Activated CD4-positive, alpha-beta T cell treated with anti-CD3 and anti-CD28 coated beads, Interleukin-2, amount 10 ng/mL, durations not matched to agents 24 days and 14 days (primary cell): ENCODE results near the gene LSM14A. TPM values are rescaled to one million over a fixed set of nuclear protein-coding genes. Genes with fewer than 3 reads are reported as not detected.
"Not testable (repeated sequence)": the region's sequence is repeated elsewhere in the genome, so short reads cannot be mapped to it uniquely, and the experiment has no call there.

ENCODE experiments used
- DNase-seq: peaks from one replicate; pipeline ENCODE4 v3.0.0; 2022
- H3K27ac Mint-ChIP-seq: one replicate; pipeline ENCODE4 v1.8.0; 2022; ENCODE audit warnings: mild to moderate bottlenecking, mixed read lengths
- H3K27me3 Mint-ChIP-seq: one replicate; pipeline ENCODE4 v1.8.0; 2022; ENCODE audit warnings: mixed read lengths
- H3K36me3 Mint-ChIP-seq: one replicate; pipeline ENCODE4 v1.8.0; 2022; ENCODE audit warnings: low read depth, mild to moderate bottlenecking, mixed read lengths
- H3K4me1 Mint-ChIP-seq: one replicate; pipeline ENCODE4 v1.8.0; 2021; ENCODE audit warnings: mixed read lengths
- H3K4me3 Mint-ChIP-seq: one replicate; pipeline ENCODE4 v1.8.0; 2022; ENCODE audit warnings: mild to moderate bottlenecking, moderate library complexity, mixed read lengths
- H3K9me3 Mint-ChIP-seq: one replicate; pipeline ENCODE4 v1.8.0; 2021; ENCODE audit warnings: mixed read lengths
- intact Hi-C: fragments of 100-400 bp; cut with micrococcal nuclease; formaldehyde crosslinking; loops from one replicate; pipeline ENCODE4 v1.15.1; 2023
- total RNA-seq: library from RNA; stranded (reverse); gene quantifications from 2 replicates; pipeline ENCODE4 v1.2.3, GENCODE V29; 2022

Gene LSM14A
- 105 and 117 TPM in 2 replicates for total RNA-seq

- peak within 1 kb of the TSS; percentile 99 for H3K27ac Mint-ChIP-seq
- peak within 1 kb of the TSS; percentile 85 for H3K4me3 Mint-ChIP-seq
- peaks cover 37% of the 10 kb centered on the region for H3K4me1 Mint-ChIP-seq
- DNase-seq, result peak; percentile 98
- H3K9me3 Mint-ChIP-seq, result no peaks in the 10 kb centered on the region
- intact Hi-C loops, result loop anchor here (1.0 to 5.0 kb wide), 5 partner anchors 38 to 505 kb away; partner anchors contain the start of genes KCTD15, SCGB2B2, UBA2 and ZNF302
- peaks cover 2% of the 10 kb centered on the region for H3K27me3 Mint-ChIP-seq
- H3K36me3 Mint-ChIP-seq, result peaks cover 24% of the 10 kb centered on the region
Measured at GRCh38 chr19:34171877-34172660, at the start of gene LSM14A. LSM14A (plus strand) TSS chr19:34172504; CDS start chr19:34172643, 139 bp downstream.

GRCh38 chr19:34124828-34125227, 47.5 kb upstream of the LSM14A start:
- Mint-ChIP-seq H3K9me3 (no peaks in the 10 kb centered on the region), H3K27me3 (peaks cover 14% of the 10 kb centered on the region), H3K27ac (no peak overlapping the region), H3K4me3 (no peak overlapping the region), H3K36me3 (no peaks in the 10 kb centered on the region), H3K4me1 (peaks cover 5% of the 10 kb centered on the region)
- DNase-seq, result no peak
- intact Hi-C loops, result no loop called here

- H3K9me3 Mint-ChIP-seq, result no peaks in the 10 kb centered on the region
- intact Hi-C loops, result no loop called here
- H3K27ac Mint-ChIP-seq, result no peak overlapping the region
- no peak overlapping the region for H3K4me3 Mint-ChIP-seq
- H3K4me1 Mint-ChIP-seq, result no peaks in the 10 kb centered on the region
- peaks cover 9% of the 10 kb centered on the region for H3K27me3 Mint-ChIP-seq
- no peak for DNase-seq
- H3K36me3 Mint-ChIP-seq, result no peaks in the 10 kb centered on the region
Measured at GRCh38 chr19:34126966-34127365, 45.3 kb upstream of the LSM14A start.

GRCh38 chr19:34127684-34128189, 44.6 kb upstream of the LSM14A start:
- H3K36me3 Mint-ChIP-seq, result no peaks in the 10 kb centered on the region
- intact Hi-C loops, result no loop called here
- peaks cover 7% of the 10 kb centered on the region for H3K27me3 Mint-ChIP-seq
- no peaks in the 10 kb centered on the region for H3K4me1 Mint-ChIP-seq
- DNase-seq, result no peak
- no peak overlapping the region for H3K4me3 Mint-ChIP-seq
- no peak overlapping the region for H3K27ac Mint-ChIP-seq
- H3K9me3 Mint-ChIP-seq, result no peaks in the 10 kb centered on the region

- no peaks in the 10 kb centered on the region for H3K36me3 Mint-ChIP-seq
- intact Hi-C loops, result no loop called here
- no peak for DNase-seq
- H3K27me3 Mint-ChIP-seq, result peaks cover 5% of the 10 kb centered on the region
- H3K27ac Mint-ChIP-seq, result no peak overlapping the region
- no peak overlapping the region for H3K4me3 Mint-ChIP-seq
- no peaks in the 10 kb centered on the region for H3K4me1 Mint-ChIP-seq
- H3K9me3 Mint-ChIP-seq, result no peaks in the 10 kb centered on the region
Measured at GRCh38 chr19:34128558-34129250, 43.6 kb upstream of the LSM14A start.

- Mint-ChIP-seq H3K36me3 (no peaks in the 10 kb centered on the region), H3K4me1 (peaks cover 14% of the 10 kb centered on the region), H3K27ac (no peak overlapping the region), H3K27me3 (no peaks in the 10 kb centered on the region), H3K9me3 (no peaks in the 10 kb centered on the region), H3K4me3 (no peak overlapping the region)
- DNase-seq, result no peak
- intact Hi-C loops, result loop anchor here (5.0 kb wide), 1 partner anchor 759 kb away; the partner anchor contains the start of gene CEBPG
Measured at GRCh38 chr19:34131100-34131499, 41.2 kb upstream of the LSM14A start.

GRCh38 chr19:34132145-34132544, 40.2 kb upstream of the LSM14A start:
- H3K36me3 Mint-ChIP-seq, H3K4me3 Mint-ChIP-seq, DNase-seq, H3K27ac Mint-ChIP-seq, H3K9me3 Mint-ChIP-seq, H3K27me3 Mint-ChIP-seq: not testable (repeated sequence)
- peaks cover 14% of the 10 kb centered on the region for H3K4me1 Mint-ChIP-seq
- intact Hi-C loops, result loop anchor here (5.0 kb wide), 1 partner anchor 760 kb away; the partner anchor contains the start of gene CEBPG

- not testable (repeated sequence) for H3K27ac Mint-ChIP-seq, DNase-seq, H3K27me3 Mint-ChIP-seq, H3K9me3 Mint-ChIP-seq, H3K4me3 Mint-ChIP-seq, H3K36me3 Mint-ChIP-seq
- H3K4me1 Mint-ChIP-seq, result peaks cover 14% of the 10 kb centered on the region
- intact Hi-C loops, result loop anchor here (5.0 kb wide), 1 partner anchor 760 kb away; the partner anchor contains the start of gene CEBPG
Measured at GRCh38 chr19:34132706-34133105, 39.6 kb upstream of the LSM14A start.

- intact Hi-C loops, result loop anchor here (1.0 to 5.0 kb wide), 2 partner anchors 37 to 762 kb away; partner anchors contain the start of gene CEBPG
- peaks cover 14% of the 10 kb centered on the region for H3K4me1 Mint-ChIP-seq
- H3K27ac Mint-ChIP-seq, result peak overlapping the region; percentile 92
- no peaks in the 10 kb centered on the region for H3K9me3 Mint-ChIP-seq
- H3K4me3 Mint-ChIP-seq, result peak overlapping the region; percentile 94
- DNase-seq, result peak; percentile 97
- H3K27me3 Mint-ChIP-seq, result peaks cover 4% of the 10 kb centered on the region
- no peaks in the 10 kb centered on the region for H3K36me3 Mint-ChIP-seq
Measured at GRCh38 chr19:34134190-34135053, 37.9 kb upstream of the LSM14A start.

GRCh38 chr19:34135054-34135800, 37.1 kb upstream of the LSM14A start:
- H3K27ac Mint-ChIP-seq, result peak overlapping the region; percentile 92
- intact Hi-C loops, result no loop called here
- H3K4me3 Mint-ChIP-seq, result peak overlapping the region; percentile 94
- no peaks in the 10 kb centered on the region for H3K36me3 Mint-ChIP-seq
- peaks cover 4% of the 10 kb centered on the region for H3K27me3 Mint-ChIP-seq
- H3K9me3 Mint-ChIP-seq, result no peaks in the 10 kb centered on the region
- DNase-seq, result no peak
- H3K4me1 Mint-ChIP-seq, result peaks cover 14% of the 10 kb centered on the region

GRCh38 chr19:34135821-34136611, 36.3 kb upstream of the LSM14A start:
- peak overlapping the region; percentile 94 for H3K4me3 Mint-ChIP-seq
- no peak for DNase-seq
- H3K27me3 Mint-ChIP-seq, result peaks cover 4% of the 10 kb centered on the region
- no peak overlapping the region for H3K27ac Mint-ChIP-seq
- H3K9me3 Mint-ChIP-seq, result no peaks in the 10 kb centered on the region
- peaks cover 14% of the 10 kb centered on the region for H3K4me1 Mint-ChIP-seq
- intact Hi-C loops, result no loop called here
- no peaks in the 10 kb centered on the region for H3K36me3 Mint-ChIP-seq

GRCh38 chr19:34141025-34141424, 31.3 kb upstream of the LSM14A start:
- no peak for DNase-seq
- H3K27me3 Mint-ChIP-seq, result peaks cover 4% of the 10 kb centered on the region
- no peaks in the 10 kb centered on the region for H3K9me3 Mint-ChIP-seq
- H3K4me3 Mint-ChIP-seq, result no peak overlapping the region
- intact Hi-C loops, result no loop called here
- no peak overlapping the region for H3K27ac Mint-ChIP-seq
- peaks cover 2% of the 10 kb centered on the region for H3K4me1 Mint-ChIP-seq
- H3K36me3 Mint-ChIP-seq, result no peaks in the 10 kb centered on the region
